ENCODE data around the gene OR4D1. TPM values are rescaled to one million over a fixed set of nuclear protein-coding genes. Genes with fewer than 3 reads are reported as not detected.

The OR4D1 gene
- not detected in 2 replicates for total RNA-seq (2011; cell fraction: chromatin; rRNA removed; ENCODE audit: low replicate concordance)
- not detected in 2 replicates for total RNA-seq (2011; cell fraction: nucleolus; rRNA removed)
- not detected in 2 replicates for total RNA-seq (2011; cell fraction: nucleoplasm; rRNA removed)
- total RNA-seq (2014; rRNA removed) (not detected in 2 replicates), total RNA-seq (2014; rRNA removed; fragmentation: Illumina TruSeq; extraction: Trizol) (not detected in 2 replicates), total RNA-seq (2015; rRNA removed; fragmentation: Illumina TruSeq; extraction: Trizol) (not detected in 2 replicates), total RNA-seq (2021) (not detected in 2 replicates), polyA plus RNA-seq (2011; rRNA removed) (not detected in 2 replicates), polyA plus RNA-seq (2014; fragmentation: Illumina TruSeq; extraction: Trizol) (not detected in 2 replicates), polyA plus RNA-seq (2014; fragmentation: Nextera tagmentation; extraction: Ambion mirVana) (not detected), polyA plus RNA-seq (2014; rRNA removed) (not detected in 2 replicates), polyA minus RNA-seq (2011; rRNA and poly(A)+ RNA removed) (not detected in 2 replicates), Bru-seq, nascent RNA (percentile 12 among the genes with signal in this experiment), BruChase-seq, experiment 1, labeled RNA remaining after a 2-hour chase (percentile 11 among the genes with signal in this experiment), BruChase-seq, experiment 2, labeled RNA remaining after a 6-hour chase (not detected)
- not detected in 2 replicates for polyA plus RNA-seq (2011; cell fraction: cytosol; rRNA removed)
- not detected in 2 replicates for polyA plus RNA-seq (2011; cell fraction: nucleus; rRNA removed)
- polyA plus RNA-seq (2012), result not detected in 2 replicates
- not detected in 2 replicates for polyA minus RNA-seq (2011; cell fraction: cytosol; rRNA and poly(A)+ RNA removed)
- not detected in 2 replicates for polyA minus RNA-seq (2011; cell fraction: nucleus; rRNA and poly(A)+ RNA removed)
- long read RNA-seq, experiment 1, result 0 reads
- long read RNA-seq, experiment 2, result 0 reads
- long read RNA-seq, experiment 3, result 0 reads

DNA sequence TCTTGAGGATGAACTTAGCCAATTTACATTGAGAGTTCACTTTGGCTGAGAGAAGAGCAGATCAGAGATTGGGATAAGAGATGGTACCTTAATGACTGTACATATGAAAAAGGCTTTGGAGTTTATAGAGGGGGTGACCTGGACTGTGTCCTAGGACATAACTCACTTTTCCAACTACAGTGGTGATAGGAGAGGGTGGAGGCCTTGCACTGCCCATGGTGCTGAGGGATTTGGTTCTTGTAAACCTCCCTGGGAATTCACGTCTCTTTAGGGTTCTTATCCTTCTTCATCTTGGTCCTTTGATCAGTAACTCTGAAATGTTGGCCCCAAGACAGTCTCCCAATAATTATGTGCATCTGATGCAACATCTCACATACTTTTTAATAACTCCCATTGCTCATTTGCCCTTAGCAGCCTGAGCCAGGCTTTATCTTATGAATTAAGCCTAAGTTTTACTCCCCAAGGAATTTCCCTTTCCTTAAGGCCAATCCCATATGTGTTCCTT lies at the start of gene OR4D1:
TSS of gene OR4D1 (plus strand) at position 455 of the 505 bp plus-strand sequence. CDS start 6,770 bp downstream, outside the sequence.
- Histone ChIP-seq H2AFZ (ENCODE audit: low read depth, low read length) (no peak within 1 kb of the TSS), H3K4me3 (no peak within 1 kb of the TSS), H3K9me1 (ENCODE audit: control insufficient read depth, insufficient read depth, low read length) (no peaks in the 10 kb centered on the region), H3K79me2 (ENCODE audit: control insufficient read depth, insufficient read depth, low read length) (no peaks in the 10 kb centered on the region), H3K4me1 (replicated peaks in 1 of 2; ENCODE audit: control insufficient read depth in 2 of 2, insufficient read depth in 2 of 2, low read length in 2 of 2) (no peaks in the 10 kb centered on the region), H3K4me2 (ENCODE audit: insufficient read depth, low read length) (no peak within 1 kb of the TSS), H4K20me1 (replicated peaks; ENCODE audit: control insufficient read depth, insufficient read depth, low read length) (no peaks in the 10 kb centered on the region), H3K9me3 (replicated peaks; ENCODE audit: control insufficient read depth, insufficient read depth, low read depth, low read length) (no peaks in the 10 kb centered on the region), H3K27ac (ENCODE audit: extremely low read depth, low read depth, low read length) (no peak within 1 kb of the TSS), H3K27me3 (ENCODE audit: control insufficient read depth in 2 of 2, insufficient read depth in 2 of 2, low read length in 2 of 2) (peaks cover 9% of the 10 kb centered on the region in 2 experiments; a peak in 3 of 5 replicates), H3K36me3 (ENCODE audit: control insufficient read depth, insufficient read depth, low read length) (no peaks in the 10 kb centered on the region), H3K9ac (ENCODE audit: insufficient read depth in 1 of 2, low read depth in 2 of 2, low read length in 2 of 2) (no peak within 1 kb of the TSS)
- ATAC-seq (no peak), DNase-seq (ENCODE audit: extremely low read depth in 1 of 4, low spot score in 3 of 4) (no peak), FAIRE-seq (no peak)
- BruUV-seq (replicated peaks), result no TSS peak
- POLR2A ChIA-PET, result no interaction called here
- no peak for TF ChIP-seq SLC30A9 (CRISPR knock-in tag; IDR thresholded peaks at IDR 0.05)
- TF ChIP-seq NFIC (IDR thresholded peaks at IDR 0.05), result no peak
- TF ChIP-seq, protein P1, sequence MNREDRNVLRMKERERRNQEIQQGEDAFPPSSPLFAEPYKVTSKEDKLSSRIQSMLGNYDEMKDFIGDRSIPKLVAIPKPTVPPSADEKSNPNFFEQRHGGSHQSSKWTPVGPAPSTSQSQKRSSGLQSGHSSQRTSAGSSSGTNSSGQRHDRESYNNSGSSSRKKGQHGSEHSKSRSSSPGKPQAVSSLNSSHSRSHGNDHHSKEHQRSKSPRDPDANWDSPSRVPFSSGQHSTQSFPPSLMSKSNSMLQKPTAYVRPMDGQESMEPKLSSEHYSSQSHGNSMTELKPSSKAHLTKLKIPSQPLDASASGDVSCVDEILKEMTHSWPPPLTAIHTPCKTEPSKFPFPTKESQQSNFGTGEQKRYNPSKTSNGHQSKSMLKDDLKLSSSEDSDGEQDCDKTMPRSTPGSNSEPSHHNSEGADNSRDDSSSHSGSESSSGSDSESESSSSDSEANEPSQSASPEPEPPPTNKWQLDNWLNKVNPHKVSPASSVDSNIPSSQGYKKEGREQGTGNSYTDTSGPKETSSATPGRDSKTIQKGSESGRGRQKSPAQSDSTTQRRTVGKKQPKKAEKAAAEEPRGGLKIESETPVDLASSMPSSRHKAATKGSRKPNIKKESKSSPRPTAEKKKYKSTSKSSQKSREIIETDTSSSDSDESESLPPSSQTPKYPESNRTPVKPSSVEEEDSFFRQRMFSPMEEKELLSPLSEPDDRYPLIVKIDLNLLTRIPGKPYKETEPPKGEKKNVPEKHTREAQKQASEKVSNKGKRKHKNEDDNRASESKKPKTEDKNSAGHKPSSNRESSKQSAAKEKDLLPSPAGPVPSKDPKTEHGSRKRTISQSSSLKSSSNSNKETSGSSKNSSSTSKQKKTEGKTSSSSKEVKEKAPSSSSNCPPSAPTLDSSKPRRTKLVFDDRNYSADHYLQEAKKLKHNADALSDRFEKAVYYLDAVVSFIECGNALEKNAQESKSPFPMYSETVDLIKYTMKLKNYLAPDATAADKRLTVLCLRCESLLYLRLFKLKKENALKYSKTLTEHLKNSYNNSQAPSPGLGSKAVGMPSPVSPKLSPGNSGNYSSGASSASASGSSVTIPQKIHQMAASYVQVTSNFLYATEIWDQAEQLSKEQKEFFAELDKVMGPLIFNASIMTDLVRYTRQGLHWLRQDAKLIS (CRISPR knock-in tag; IDR thresholded peaks at IDR 0.05), result no peak
- TF ChIP-seq, protein P2, sequence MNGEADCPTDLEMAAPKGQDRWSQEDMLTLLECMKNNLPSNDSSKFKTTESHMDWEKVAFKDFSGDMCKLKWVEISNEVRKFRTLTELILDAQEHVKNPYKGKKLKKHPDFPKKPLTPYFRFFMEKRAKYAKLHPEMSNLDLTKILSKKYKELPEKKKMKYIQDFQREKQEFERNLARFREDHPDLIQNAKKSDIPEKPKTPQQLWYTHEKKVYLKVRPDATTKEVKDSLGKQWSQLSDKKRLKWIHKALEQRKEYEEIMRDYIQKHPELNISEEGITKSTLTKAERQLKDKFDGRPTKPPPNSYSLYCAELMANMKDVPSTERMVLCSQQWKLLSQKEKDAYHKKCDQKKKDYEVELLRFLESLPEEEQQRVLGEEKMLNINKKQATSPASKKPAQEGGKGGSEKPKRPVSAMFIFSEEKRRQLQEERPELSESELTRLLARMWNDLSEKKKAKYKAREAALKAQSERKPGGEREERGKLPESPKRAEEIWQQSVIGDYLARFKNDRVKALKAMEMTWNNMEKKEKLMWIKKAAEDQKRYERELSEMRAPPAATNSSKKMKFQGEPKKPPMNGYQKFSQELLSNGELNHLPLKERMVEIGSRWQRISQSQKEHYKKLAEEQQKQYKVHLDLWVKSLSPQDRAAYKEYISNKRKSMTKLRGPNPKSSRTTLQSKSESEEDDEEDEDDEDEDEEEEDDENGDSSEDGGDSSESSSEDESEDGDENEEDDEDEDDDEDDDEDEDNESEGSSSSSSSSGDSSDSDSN (IDR thresholded peaks at IDR 0.05; ENCODE audit: borderline replicate concordance in 1 of 2, low read depth in 2 of 2, low read length in 2 of 2), result no peak
- TF ChIP-seq, protein P3, sequence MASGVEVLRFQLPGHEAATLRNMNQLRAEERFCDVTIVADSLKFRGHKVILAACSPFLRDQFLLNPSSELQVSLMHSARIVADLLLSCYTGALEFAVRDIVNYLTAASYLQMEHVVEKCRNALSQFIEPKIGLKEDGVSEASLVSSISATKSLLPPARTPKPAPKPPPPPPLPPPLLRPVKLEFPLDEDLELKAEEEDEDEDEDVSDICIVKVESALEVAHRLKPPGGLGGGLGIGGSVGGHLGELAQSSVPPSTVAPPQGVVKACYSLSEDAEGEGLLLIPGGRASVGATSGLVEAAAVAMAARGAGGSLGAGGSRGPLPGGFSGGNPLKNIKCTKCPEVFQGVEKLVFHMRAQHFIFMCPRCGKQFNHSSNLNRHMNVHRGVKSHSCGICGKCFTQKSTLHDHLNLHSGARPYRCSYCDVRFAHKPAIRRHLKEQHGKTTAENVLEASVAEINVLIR (CRISPR knock-in tag; IDR thresholded peaks at IDR 0.05), result no peak
- no peak for TF ChIP-seq ZNF436 (CRISPR knock-in tag; IDR thresholded peaks at IDR 0.05)
- no peak for TF ChIP-seq YY1 (IDR thresholded peaks at IDR 0.05; ENCODE audit: borderline replicate concordance in 1 of 3, control insufficient read depth in 1 of 3, extremely low read depth in 1 of 3, insufficient read depth in 3 of 3, insufficient read length in 1 of 3, insufficient replicate concordance in 2 of 3, low read depth in 1 of 3, low read length in 2 of 3)
- TF ChIP-seq IFI16 (CRISPR knock-in tag; IDR thresholded peaks at IDR 0.05), result no peak
- no peak for TF ChIP-seq TFAM (CRISPR knock-in tag; conservative IDR thresholded peaks at IDR 0.05)
- in situ Hi-C loops (cut with MboI), result no loop called here
- CTCF ChIA-PET (ENCODE audit: low intra/inter-chr PET ratio), result no interaction called here
- 0% methylated on average over 1 of the region's 1 CpG for WGBS (ENCODE audit: insufficient coverage, low coverage, missing lambda C conversion rate)
- intact Hi-C loops (cut with micrococcal nuclease), result no loop called here
